ENCODE measurements around the gene HOXB8.

The HOXB8 gene

GRCh38 chr17:48604770-48605329 is 10.2 kb downstream of the HOXB8 start, which contains the start of gene HOXB6:
Gene HOXB6 (minus strand): TSS chr17:48604986. CDS start chr17:48598150, 6,836 bp downstream.
- TF ChIP-seq ZFX (IDR thresholded peaks at IDR 0.05; ENCODE audit: borderline replicate concordance) = no peak
- no peak for TF ChIP-seq CTCF (IDR thresholded peaks at IDR 0.05)
- H3K27ac ChIP-seq = peak within 1 kb of the TSS; percentile 96

- no peak for TF ChIP-seq CTCF (IDR thresholded peaks at IDR 0.05)
- TF ChIP-seq ZFX (IDR thresholded peaks at IDR 0.05; ENCODE audit: borderline replicate concordance) = no peak
These were observed 10.9 kb downstream of the HOXB8 start for GRCh38 chr17:48603959-48604769.

GRCh38 chr17:48601539-48602425 is 13.3 kb downstream of the HOXB8 start:
- no peak for TF ChIP-seq ZFX (IDR thresholded peaks at IDR 0.05; ENCODE audit: borderline replicate concordance)
- no peak for TF ChIP-seq CTCF (IDR thresholded peaks at IDR 0.05)
- H3K27ac ChIP-seq = no peak overlapping the region

More at GRCh38 chr17:48603959-48604769, 10.9 kb downstream of the HOXB8 start:
- H3K27ac ChIP-seq = peak overlapping the region; percentile 96

- 0 out of 2 replicates have a peak overlapping the region, but pooled peaks have one; percentile 12 for H3K27ac ChIP-seq
- TF ChIP-seq CTCF (IDR thresholded peaks at IDR 0.05) (no peak), ZFX (IDR thresholded peaks at IDR 0.05; ENCODE audit: borderline replicate concordance) (no peak)
These were observed 13.9 kb downstream of the HOXB8 start for GRCh38 chr17:48601207-48601538.

- 0 out of 2 replicates have a peak overlapping the region, but pooled peaks have one; percentile 12 for H3K27ac ChIP-seq
- TF ChIP-seq CTCF (IDR thresholded peaks at IDR 0.05) (no peak), ZFX (IDR thresholded peaks at IDR 0.05; ENCODE audit: borderline replicate concordance) (no peak)
These were observed 14.6 kb downstream of the HOXB8 start for GRCh38 chr17:48600244-48601098.

- H3K27ac ChIP-seq = 0 out of 2 replicates have a peak overlapping the region, but pooled peaks have one; percentile 12
- TF ChIP-seq CTCF (IDR thresholded peaks at IDR 0.05) = no peak
- no peak for TF ChIP-seq ZFX (IDR thresholded peaks at IDR 0.05; ENCODE audit: borderline replicate concordance)
These were observed 15.7 kb downstream of the HOXB8 start for GRCh38 chr17:48599354-48599753.

All from 22Rv1 (cell line).